ELF-1 (cell line): Measurements from ENCODE around the gene ELP1.
"Not testable (repeated sequence)": the region's sequence is repeated elsewhere in the genome, so short reads cannot be mapped to it uniquely, and the experiment has no call there.

Experiments
- DNase-seq: peaks from one replicate; pipeline ENCODE4 v3.0.0-alpha.2; 2016; ENCODE audit warnings: low read depth, low spot score

ELP1 gene

DNA sequence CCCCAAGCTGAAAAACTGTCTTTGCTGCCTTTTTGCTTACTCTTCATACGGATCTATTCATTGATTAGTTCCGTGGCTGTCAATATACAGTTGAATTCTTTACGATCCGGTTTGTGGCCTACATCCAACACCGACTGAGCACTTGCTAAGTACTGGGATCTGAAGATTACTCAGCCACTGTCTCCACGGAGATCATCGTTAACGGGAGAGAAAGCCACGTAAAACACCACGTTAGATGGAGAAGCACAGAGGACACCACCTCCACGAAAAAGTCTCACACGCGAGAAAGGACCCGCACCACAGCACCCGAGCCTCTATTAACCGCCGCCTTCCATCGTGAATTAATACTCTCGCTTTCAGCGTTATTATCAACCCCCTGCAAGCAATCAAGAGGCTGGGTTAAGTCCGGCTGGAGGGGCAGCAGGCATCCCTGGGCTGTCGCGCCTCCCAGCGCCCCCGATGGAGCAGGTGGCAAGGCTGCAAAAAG lies 650 bp downstream of the ELP1 start:
- DNase-seq: no peak

DNA sequence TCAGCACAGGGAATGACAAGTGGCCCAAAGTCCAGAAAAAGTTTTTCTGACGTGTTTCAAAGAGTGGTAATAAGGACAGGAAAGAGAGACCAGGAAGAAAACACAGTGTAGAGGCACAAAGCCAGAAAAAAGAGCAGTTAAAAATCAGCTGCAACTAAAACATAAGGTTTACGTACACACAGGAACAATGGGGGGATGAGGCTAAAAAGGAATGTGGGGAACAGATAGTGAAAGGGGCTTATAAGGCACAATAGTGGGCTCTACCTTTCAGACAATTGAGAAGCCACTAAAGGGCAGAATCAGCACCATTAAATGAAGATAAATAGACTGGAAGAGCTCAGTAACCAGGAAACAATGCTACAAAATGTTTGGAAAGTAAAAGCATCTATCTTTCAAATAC lies 5.5 kb downstream of the ELP1 start:
- no peak for DNase-seq

DNA sequence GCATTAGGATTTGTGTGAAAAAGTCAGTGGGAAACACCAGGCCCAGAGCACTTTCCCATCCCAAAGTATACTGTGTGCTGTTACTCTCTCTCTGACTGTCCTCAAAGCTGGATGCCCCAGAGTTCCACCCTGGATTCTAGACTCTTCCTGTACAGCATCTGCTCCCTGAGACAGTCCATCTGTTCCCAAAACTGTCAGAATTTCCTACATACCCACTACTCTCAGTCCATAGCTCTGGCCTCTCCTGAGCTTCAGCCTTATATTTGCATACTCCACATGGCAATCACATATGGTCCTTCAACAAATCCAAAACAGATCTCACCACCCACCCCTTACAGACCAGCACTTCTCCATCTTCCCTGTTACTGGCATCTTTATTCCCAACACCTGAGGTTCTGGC lies 9.5 kb downstream of the ELP1 start:
- no peak for DNase-seq

DNA sequence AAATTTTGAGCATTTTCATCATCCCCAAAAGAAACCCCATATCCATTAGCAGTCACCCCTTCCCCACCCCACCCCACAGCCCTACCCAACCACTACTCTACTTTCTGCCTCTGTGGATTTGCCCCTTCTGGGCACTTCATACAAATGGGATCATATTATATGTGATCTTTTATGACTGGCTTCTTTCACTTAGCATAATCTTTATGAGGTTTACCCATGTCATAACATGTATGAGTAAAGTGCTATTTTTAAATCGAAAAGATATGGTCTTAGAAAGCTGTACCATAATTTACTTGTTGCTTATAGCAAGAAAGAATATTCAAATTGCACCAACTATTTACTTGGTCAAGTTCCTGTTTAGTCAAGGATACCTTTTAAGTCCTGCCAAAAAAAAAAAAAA lies 12.7 kb downstream of the ELP1 start:
- no peak for DNase-seq

DNA sequence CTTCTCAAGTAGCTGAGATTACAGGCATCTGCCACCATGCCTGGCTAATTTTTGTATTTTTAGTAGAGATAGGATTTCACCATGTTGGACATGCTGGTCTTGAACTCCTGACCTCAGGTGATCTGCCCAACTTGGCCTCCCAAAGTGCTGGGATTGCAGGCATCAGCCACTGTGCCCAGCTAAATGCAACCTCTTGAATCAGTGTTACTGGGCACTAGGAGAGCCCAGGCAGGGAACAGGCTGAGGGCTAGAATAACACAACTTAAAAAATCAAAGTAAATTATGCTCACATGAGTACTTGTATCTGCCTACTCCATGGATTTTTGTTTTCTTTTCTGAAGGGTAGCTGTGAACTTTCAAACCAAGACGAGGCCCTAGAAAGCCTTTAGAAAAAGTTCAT lies 13.5 kb downstream of the ELP1 start:
- DNase-seq: not testable (repeated sequence)

DNA sequence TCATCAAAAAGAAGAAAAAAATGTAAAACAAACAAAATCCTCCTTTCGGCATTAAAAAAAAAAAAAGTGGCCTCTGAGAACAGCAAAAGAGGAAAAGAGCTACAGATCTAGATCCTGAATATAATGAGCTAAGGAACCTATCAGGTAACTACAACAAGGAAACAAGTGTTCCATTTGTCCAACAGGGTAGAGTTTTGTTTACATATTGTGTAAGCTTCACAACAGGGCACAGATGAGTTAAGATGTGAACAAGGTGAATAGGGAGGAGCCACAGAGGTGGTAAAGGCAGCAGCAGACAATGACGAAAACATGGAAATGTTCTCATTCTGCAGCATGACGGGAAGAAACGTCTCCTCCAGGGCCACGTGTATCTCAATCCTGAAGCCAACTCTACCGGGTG lies 14.4 kb downstream of the ELP1 start:
- DNase-seq: no peak

DNA sequence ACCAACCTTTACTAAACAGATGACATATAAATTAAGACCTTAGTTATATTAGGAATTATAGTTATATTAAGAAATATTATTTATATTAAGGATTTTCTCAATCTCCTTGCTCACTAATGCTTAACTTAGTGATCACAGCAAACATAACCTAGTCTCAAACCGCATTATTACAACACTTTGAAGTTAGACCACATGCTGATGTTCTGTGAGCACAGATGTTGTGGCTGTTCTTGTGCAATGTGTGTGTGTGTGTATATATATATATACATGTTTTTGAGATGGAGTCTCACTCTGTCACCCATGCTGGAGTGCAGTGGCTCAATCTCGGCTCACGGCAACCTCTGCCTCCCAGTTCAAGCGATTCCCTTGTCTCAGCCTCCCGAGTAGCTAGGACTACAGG lies 20.5 kb downstream of the ELP1 start:
- DNase-seq: no peak

DNA sequence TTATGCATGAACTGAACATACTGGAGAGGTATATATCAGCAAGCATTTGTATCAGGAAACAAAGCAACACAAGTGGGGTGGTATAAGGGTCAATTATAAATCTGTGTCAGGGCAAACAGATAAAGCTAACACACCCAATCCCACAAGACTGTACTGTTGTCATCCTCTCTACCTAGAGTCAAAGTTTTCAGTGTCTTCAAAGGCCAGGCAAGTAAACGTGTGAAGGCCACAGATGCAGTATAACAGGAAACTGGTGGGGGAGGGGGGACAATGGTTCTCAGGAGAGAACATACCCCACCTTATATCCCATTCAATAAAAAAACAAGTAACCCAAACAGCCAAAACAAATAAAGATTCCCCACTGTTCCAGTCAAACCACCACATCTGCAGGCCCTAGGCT lies 22.1 kb downstream of the ELP1 start:
- DNase-seq: no peak

DNA sequence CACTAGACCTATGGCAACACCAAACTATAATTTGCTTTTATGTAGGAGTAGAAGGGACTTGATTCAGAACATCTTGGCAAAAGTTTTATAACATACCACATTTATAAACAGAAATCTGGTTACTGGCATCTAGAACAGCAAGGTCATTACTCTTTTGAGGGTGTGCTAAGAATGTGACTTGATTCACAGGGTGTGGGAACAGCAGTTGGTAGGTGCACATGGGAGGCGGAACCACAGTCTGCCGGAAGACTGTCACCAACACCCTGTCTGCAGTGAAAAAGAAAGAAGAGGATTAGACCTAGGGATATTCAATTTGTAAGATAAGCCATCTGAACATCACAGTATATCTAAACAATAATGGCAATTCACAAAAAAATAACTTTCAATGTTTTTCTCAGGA lies 23.0 kb downstream of the ELP1 start:
- no peak for DNase-seq

DNA sequence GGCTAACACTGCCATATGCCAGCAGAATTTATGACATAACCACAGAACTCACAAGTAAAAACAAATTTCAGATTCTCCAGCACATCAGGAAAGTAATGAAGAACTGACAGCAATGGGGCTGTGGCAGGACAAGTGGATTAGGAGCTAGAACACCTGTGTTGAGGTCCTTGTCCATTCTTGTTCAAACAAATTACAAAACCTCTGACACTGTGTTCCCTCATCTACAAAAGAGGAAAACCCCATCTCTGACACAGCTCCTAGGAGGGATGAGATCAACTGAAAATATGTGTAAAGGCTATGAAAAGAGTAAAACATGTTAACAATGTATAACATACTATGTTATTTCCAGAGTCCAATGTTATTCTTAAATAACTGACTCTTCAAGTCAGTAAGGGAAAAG lies 23.5 kb downstream of the ELP1 start:
- no peak for DNase-seq

DNA sequence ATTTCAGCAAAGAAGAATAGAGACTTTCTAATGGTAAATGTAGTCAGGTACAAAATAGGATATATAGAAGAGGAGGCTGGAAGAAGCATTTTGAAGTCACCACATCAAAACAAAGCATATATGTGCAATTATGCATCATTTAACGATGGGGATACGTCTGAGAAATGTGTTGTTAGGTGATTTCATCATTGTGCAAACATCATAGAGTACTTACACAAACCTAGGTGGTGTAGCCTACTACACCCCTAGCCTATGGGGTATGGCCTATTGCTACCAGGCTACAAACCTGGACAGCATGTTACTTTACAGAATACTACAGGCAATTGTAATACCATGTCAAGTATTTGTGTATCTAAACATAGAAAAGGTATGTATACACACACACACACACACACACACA lies 28.4 kb downstream of the ELP1 start:
- DNase-seq: no peak

DNA sequence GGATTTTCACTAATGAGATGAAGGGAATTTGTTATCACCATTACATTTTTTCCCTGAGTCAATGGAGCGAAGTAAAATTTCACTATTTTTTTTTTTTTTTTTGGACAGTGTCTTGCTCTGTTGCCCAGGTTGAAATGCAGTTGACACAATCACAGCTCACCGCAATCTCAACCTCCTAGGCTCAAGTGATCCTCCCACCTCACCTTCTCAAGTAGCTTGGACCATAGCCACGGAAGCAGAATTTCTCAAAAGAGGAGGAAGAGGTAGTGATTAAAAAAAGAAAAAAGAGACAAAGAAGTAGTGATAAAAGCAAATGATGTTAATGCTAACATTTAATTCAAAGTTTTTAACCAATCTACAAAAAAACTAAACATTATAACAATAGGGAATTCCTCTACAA lies 29.8 kb downstream of the ELP1 start:
- no peak for DNase-seq

DNA sequence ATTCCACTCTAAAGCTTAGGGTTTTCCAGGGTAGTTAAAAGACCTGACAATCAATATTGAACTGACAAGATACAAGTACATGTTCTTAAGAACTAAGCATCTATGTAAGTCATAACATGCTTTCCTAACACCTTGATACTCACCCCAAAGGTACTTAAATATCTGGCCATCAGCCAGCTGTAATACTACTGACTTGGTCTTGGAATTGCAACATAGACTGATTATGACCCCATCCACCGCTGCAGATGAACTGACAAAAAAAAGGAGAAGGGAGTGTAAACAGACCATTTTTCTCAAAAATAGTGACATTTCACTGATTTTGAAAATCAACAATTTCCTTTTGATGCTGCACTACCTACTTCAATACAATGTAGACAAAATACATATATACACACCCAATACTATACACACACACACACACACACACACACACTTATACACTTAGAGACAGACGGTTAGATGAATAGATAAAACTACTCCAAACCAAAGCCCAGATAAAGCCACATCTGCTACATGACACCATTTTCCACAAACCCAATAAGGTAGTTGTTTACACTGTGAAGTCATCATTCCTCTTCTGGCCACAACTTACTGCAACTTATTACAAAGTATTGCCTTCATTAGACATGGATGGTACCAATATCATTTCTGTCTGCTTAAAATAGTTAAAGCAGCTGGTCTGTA lies 30.4 kb downstream of the ELP1 start:
- no peak for DNase-seq

DNA sequence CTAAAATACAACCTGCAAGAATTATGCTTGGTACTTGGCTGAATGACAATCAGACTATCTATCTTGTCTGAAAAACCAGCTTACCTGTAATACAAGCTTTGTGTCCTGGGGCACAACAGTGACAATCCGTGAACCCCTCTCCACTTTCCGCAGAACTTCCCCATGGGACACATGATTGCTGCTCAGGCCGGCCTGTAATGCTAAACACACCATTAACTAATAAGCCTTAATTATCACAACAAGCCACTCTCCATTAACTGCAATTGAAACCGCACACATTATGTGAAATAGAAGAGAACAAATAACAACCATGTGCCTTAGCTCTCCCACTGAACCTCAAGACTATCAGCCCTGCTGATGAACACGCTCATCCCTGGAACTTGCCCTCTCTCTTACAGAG lies 33.7 kb downstream of the ELP1 start:
- DNase-seq: no peak

DNA sequence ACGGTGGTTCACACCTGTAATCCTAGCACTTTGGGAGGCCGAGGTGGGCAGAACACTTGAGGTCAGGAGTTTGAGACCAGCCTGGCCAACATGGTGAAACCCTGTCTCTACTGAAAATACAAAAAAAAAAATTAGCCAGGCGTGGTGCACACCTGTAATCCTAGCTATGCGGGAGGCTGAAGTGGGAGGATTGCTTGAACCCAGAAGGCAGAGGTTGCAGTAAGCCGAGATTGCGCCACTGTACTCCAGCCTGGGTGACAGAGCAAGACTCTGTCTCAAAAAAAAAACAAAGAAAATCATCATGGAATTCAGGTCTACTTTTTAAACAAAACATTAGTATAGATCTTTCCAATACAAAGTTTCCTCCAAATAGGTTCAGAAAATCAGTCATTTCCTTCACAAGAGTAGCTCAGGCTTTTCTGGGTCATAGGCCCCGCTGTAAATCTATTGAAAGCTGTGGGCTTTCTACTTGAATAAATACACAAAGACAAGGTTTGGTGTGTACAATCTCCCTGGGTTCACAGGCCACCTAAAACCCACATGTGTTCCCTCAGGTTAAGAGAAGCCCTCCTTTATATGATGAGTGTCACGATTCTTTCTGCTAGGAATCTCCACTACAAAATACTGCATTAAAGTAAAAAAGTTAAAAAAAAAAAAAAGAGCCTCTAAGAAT lies 34.8 kb downstream of the ELP1 start:
- DNase-seq: not testable (repeated sequence)

DNA sequence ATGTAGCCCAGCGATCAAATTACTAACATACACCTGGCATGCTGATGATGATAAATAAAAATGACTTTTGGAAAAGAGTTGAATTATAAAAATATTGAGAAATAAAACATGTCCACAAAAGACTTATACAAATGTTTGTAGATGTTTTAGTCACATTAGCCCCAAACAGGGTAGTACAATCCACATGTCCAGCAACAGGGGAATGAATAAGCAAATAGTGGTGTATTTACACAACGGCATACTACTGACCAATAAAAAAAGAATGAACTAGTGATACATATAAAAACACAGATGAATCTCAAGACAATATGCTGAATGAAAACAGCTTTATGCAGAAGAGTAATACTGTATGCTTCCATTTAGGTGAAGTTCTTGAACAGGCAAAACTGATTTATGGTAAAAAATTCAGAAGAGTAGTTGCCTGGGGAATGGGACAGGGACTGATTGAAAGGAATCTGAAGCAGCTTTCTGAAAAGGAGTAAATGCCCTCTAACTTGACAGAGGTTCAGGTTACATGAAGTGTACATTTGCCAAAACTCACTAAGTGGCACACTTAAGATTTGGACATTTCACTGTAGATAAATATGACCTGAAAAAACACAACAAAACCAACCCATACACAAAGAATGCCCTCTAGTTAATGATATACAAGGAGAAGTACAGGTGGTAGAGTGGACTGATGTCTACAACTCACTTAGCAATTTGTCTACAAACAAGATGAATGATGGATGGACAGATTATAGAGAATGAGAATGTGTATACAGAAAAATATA lies 36.4 kb downstream of the ELP1 start:
- DNase-seq: no peak

DNA sequence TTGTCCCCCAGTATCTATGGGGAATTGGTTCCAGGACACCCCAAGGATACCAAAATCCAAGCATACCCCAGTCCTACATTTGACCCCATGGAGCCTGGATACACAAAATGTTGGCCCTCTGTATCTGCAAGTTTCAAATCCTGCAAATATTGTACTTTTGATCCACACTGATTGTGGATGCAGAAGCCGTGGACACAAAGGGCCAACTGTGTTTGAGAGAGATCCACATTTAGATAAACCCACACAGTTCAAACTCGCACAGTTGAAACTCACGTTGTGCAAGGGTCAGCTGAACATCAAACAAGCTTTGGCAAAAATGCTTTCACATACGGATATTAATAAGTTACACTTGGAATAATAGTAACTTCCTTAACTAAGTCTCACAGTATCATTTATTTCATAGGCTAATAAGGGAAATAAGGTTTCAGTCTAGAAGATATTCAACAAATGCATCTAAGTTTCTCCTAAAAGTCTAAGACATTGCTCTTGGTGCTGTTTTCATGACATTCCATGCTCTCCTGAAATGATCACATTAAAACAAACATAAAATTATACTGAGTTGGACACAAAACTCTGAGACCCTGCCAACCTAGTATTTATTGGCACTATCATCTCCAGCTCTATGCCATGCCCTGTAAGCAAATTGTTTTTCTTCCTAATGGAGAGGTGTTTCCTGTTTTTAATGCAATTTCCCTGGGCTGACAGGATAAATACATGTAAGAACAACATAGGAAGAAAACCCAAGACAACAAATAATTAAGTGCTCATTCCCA lies 39.5 kb downstream of the ELP1 start:
- no peak for DNase-seq

DNA sequence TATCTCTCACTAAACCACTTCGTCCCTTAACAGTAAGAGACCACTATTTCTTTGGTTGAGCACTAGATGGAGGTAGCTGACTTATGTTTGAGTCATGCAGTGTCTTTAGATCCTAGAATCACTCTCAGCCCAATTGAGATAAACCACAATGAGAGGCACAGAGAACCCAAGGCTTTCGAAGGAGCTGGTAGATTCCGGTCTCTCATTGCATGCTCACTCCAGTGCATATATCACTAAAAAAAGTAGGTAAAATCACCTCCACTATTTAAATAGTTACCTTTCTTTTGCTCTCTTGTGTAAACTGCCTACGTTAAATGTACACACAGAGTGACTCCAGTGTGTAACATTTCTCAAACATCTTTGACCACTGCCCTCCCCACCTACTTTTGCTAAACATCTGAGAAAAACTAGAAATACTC lies 44.3 kb downstream of the ELP1 start:
- DNase-seq: no peak

DNA sequence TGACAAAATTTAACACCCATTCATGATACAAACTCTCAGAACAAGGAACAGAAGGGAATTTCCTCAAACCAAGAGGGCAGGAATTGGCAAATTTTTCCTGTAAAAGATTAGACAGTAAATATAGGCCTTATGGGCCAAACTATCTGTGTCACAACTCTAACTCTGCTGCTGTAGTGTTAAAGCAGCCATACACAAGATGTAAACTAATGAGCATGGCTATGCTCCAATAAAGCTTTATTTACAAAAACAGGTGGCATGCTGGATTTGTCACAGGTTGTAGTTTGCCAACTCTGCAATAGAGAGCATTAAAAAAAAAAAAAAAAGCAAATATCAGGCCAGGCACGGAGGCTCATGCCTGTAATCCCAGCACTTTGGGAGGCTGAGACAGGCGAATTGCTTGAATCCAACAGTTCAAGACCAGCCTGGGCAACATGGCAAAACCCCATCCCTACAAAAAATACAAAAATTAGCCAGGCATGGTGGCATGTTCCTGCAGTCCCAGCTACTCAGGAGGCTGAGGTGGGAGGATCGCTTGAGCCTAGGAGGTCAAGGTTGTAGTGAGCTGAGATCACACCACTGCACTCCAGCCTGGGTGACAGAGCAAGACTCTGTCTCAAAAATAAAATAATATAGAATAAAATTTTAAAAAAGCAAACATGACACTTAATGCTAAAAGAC lies 47.2 kb downstream of the ELP1 start:
- not testable (repeated sequence) for DNase-seq

DNA sequence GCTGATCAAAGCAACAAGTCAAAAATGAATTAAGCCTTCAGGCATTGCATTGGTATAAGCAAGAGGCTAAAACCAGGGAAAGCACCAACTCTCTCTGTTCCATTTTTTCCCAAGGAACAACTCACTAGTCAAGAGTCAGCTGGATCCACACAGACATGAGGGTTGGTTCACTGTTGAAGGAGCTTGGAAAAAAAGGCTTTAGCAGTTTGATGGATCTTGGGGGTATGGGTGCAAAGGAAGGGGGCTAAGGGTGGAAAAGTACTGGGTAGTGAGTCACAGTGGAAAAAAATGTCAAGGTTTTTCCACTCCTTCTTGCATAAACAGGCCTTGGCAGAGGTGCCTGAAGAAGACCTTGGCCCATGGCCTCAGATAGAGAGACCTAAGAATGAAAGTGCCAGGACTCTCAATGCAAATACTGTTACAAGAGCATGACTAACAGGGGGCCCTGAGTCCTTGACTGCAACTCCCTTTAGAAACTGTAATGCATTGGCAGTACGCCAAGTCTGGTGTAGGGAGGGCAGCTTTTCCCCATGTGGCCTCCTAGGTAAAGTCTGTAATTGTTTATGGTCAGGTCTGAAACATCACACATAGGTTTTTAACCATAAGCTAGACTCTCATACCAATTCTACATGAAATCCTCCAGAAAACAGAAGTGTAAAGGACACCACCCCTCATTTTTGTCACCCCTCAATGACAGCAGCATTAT lies 48.1 kb downstream of the ELP1 start:
- no peak for DNase-seq

DNA sequence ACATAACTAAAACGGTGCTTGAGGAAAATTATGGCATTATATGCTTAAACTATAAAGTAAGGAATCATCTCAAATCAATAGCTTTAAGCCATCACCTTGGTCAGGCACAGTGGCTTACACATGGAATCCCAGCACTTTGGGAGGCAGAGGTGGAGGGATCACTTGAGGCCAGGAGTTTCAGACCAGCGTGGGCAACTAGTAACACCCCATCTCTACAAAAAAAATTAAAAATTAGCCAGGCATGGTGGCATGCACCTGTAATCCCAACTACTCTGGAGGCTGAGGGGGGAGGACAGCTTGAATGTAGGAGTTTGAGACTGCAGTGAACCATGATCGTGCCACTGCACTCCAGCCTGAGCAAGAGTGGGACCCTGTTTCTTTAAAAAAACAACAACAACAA lies 49.2 kb downstream of the ELP1 start:
- no peak for DNase-seq
